HFF-Myc (cell line): ENCODE results near the gene MRPL51.

ENCODE experiments used
- DNase-seq: peaks from one replicate; pipeline ENCODE4 v3.0.0-alpha.2; 2011; ENCODE audit warnings: low read depth; ENCODE audit errors: extremely low read depth
- H3K4me3 ChIP-seq: replicated peaks from 2 replicates; pipeline ENCODE4 v1.5.1; 2011; ENCODE audit warnings: low read depth, mild to moderate bottlenecking, control low read depth, low read length
- CTCF ChIP-seq: IDR thresholded peaks from 2 replicates; pipeline ENCODE4 v1.5.1; 2012; ENCODE audit warnings: mild to moderate bottlenecking, low read depth, low read length, control low read depth; ENCODE audit errors: missing control alignments

Gene MRPL51

DNA sequence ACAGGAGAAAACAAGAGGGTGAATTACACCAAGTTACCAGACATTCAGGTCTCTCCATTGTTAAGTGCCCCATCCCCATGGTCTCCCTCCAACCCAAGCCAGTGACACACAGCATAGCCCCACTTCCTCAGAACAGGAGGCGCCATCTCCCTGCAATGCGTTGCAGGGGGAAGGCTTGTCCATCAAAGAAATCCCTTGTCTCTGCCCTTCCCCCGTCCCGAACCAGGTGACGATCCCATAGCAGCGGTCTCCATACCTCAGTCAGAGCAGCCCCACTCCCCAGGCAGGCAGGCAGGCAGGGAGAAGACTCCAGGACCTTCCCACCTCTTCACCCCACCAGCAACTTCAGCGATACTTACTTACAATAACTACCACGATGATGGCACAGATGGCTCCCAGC lies 28.5 kb downstream of the MRPL51 start:
- TF ChIP-seq CTCF: no peak
- no peak overlapping the region for H3K4me3 ChIP-seq
- no peak for DNase-seq

- DNase-seq: no peak
- TF ChIP-seq CTCF: no peak
- H3K4me3 ChIP-seq: no peak overlapping the region
Observed at GRCh38 chr12:6463858-6464257, 29.2 kb downstream of the MRPL51 start.

DNA sequence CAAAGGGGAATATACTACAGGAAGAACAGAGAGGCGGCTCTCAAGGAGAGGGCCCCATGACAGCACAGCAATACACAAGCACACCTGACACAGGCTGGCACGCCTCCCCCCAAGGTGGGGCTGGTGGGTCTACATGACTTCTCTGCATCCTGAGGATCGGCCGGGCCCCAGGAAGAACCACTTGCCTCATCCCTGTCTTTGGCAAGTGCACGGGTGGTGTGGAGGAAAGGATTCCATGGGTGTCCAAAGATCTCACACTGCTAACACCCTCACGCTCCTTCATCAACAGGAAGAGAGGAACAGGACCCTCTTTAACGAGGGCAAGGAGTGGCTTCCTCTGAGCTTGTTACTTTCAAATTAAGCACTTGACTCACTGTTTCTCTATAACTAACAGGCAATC lies 29.8 kb downstream of the MRPL51 start:
- no peak for DNase-seq
- no peak for TF ChIP-seq CTCF
- no peak overlapping the region for H3K4me3 ChIP-seq

DNA sequence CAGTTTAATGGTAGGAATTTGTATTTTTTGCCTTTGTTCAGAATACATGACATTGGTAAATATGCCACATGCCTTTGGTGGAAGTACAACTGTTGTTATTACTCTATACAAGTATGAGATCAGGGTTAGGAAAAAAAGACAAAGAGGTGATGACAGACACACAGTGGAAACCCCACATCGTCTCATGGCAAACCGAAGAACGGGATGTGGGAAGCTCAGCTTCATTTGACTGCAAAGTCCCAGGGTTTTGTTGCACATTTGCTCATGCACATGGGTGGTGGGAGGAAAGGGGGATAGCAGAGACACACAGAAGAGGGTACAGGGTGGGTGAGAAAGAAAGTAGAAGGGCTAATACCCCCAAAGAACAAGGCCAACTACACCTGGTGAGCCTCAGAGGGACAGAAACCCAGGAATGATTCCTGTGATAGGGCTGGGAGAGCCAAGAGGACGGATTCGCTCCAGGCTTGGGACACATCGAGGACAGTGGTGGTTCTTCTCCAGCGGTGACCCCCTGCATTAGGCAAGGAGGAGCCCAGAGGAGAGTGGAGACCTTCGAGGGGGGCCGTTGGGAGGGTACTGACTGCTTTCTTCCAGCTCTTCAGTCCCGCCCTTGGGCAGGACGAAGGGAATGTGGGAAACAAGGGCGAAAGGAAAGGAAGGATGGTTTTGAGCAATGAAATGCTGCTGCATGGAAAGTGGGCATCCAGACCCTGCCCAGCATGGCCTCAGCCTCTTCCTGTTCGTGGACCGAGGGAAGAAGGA lies 30.6 kb downstream of the MRPL51 start:
- no peak overlapping the region for H3K4me3 ChIP-seq
- no peak for TF ChIP-seq CTCF
- DNase-seq: no peak

GRCh38 chr12:6461401-6462233 lies 31.4 kb downstream of the MRPL51 start:
- no peak for TF ChIP-seq CTCF
- no peak overlapping the region for H3K4me3 ChIP-seq
- no peak for DNase-seq

DNA sequence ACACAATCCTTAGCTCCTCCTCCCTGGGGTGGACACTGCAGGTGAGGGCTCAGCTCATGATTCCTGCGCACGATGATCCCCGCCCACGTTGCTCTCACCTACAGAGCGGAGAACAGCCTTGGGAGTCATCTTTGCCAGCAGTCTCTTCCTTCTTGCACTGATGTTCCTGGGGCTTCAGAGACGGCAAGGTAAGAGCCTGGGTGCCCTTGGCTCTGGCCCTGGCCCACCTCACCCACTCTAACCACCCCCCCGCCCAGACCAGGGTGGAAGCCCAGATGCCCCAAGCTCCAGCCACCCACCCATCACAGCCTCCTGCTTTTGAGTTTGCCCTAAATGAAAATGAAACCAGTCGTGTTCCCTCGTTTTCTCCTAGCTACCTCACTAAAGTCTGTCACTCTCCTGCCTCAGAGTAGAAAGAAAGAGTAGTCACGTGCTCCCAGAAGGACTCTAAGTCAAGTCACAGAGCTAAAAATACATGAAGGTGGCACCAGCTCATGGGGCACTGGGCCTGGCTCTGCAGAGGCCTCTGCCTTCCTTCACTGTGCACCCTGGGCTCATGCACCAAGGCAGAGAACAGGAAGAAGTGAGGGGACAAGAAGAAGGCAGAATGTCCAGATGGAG lies 32.2 kb downstream of the MRPL51 start:
- DNase-seq: no peak
- no peak for TF ChIP-seq CTCF
- H3K4me3 ChIP-seq: no peak overlapping the region
